Endodermal cell (in vitro differentiated cells): Measurements from ENCODE around the gene NAPB. TPM values are rescaled to one million over a fixed set of nuclear protein-coding genes. Genes with fewer than 3 reads are reported as not detected.

ENCODE experiments used
- DNase-seq: peaks from one replicate; pipeline ENCODE4 v3.0.0-alpha.2; 2017
- H3K27ac ChIP-seq: 2 replicates; pipeline ENCODE4 v1.5.1; 2013; ENCODE audit warnings: mild to moderate bottlenecking, low read depth, low read length, moderate library complexity
- H3K27me3 ChIP-seq: 2 replicates; pipeline ENCODE4 v1.6.1; 2013; ENCODE audit warnings: mild to moderate bottlenecking, low read length, moderate library complexity; ENCODE audit not compliant: insufficient read depth, control insufficient read depth, poor library complexity, severe bottlenecking
- H3K36me3 ChIP-seq: 2 replicates; pipeline ENCODE4 v1.7.0; 2013; ENCODE audit warnings: mild to moderate bottlenecking, low read length, moderate library complexity; ENCODE audit not compliant: control insufficient read depth, insufficient read depth
- H3K4me1 ChIP-seq: one replicate; pipeline ENCODE4 v1.7.0; 2013; ENCODE audit warnings: low read length; ENCODE audit not compliant: control insufficient read depth, insufficient read depth
- H3K4me3 ChIP-seq: 2 replicates; pipeline ENCODE4 v1.5.1; 2013; ENCODE audit warnings: mild to moderate bottlenecking, low read length, moderate library complexity
- H3K9ac ChIP-seq: 2 replicates; pipeline ENCODE4 v1.6.1; 2013; ENCODE audit warnings: mild to moderate bottlenecking, low read length, moderate library complexity; ENCODE audit not compliant: poor library complexity, severe bottlenecking; ENCODE audit errors: extremely low read depth
- H3K9me3 ChIP-seq: 2 replicates; pipeline ENCODE4 v1.6.1; 2013; ENCODE audit warnings: mild to moderate bottlenecking, low read length, moderate library complexity; ENCODE audit not compliant: control insufficient read depth
- H3K27ac Mint-ChIP-seq: 2 replicates; pipeline ENCODE4 v1.8.0; 2020; ENCODE audit warnings: mixed read lengths
- H3K27me3 Mint-ChIP-seq: 2 replicates; pipeline ENCODE4 v1.8.0; 2021; ENCODE audit warnings: mild to moderate bottlenecking, mixed read lengths; ENCODE audit not compliant: insufficient read depth
- H3K36me3 Mint-ChIP-seq: 2 replicates; pipeline ENCODE4 v1.8.0; 2020; ENCODE audit warnings: low read depth, mixed read lengths
- H3K4me1 Mint-ChIP-seq: 2 replicates; pipeline ENCODE4 v1.8.0; 2020; ENCODE audit warnings: mixed read lengths
- H3K4me3 Mint-ChIP-seq: 2 replicates; pipeline ENCODE4 v1.8.0; 2020; ENCODE audit warnings: mild to moderate bottlenecking, moderate library complexity, mixed read lengths
- H3K9me3 Mint-ChIP-seq: 2 replicates; pipeline ENCODE4 v1.8.0; 2020; ENCODE audit warnings: mild to moderate bottlenecking, mixed read lengths
- CTCF ChIP-seq: fragments of 200-600 bp; sonication (generic); conservative IDR thresholded peaks from 2 replicates; pipeline ENCODE4 v1.5.0; 2021; ENCODE audit warnings: antibody characterized with exemption, mild to moderate bottlenecking
- WGBS, 2 experiments: methylation state at CpG; one replicate each; pipeline versions ENCODE4 v1.1.5 to v1.1.7; 2013; ENCODE audit warnings: missing lambda C conversion rate in 2 of 2, mixed read lengths in 1 of 2; ENCODE audit not compliant: insufficient coverage in 1 of 2, insufficient read length in 1 of 2; 5-methylcytosine and 5-hydroxymethylcytosine counted together
- total RNA-seq, 2 donors: library from RNA; stranded (reverse); fragmentation: NEBNext Ultra II Directional in 1 of 2; extraction: Animal tissue kit (Norgen Biotek cat#: 25700) in 1 of 2; gene quantifications; 2 replicates in 1 of 2; 3 replicates in 1 of 2; pipeline ENCODE4 v1.2.1, GENCODE V29; 2021

Gene NAPB
- total RNA-seq, 2 donors from 2014 or later = 15.7 to 16.5 TPM

GRCh38 chr20:23409800-23410199 is 11.5 kb downstream of the NAPB start:
- WGBS, 2 experiments = 69 to 74% methylated on average over 3 of the region's 3 CpGs
- Histone ChIP-seq H3K4me1 (no peaks in the 10 kb centered on the region), H3K9ac (no peak overlapping the region), H3K27ac (no peak overlapping the region), H3K4me3 (no peak overlapping the region), H3K36me3 (no peaks in the 10 kb centered on the region), H3K27me3 (no peaks in the 10 kb centered on the region), H3K9me3 (no peaks in the 10 kb centered on the region)
- Mint-ChIP-seq H3K4me1 (peaks cover 21% of the 10 kb centered on the region), H3K27me3 (no peaks in the 10 kb centered on the region), H3K4me3 (no peak overlapping the region), H3K9me3 (no peaks in the 10 kb centered on the region), H3K36me3 (peaks cover 2% of the 10 kb centered on the region), H3K27ac (no peak overlapping the region)
- DNase-seq = no peak
- no peak for TF ChIP-seq CTCF

- no peak overlapping the region for H3K9ac ChIP-seq
- DNase-seq = no peak
- Mint-ChIP-seq H3K27ac (peak overlapping the region; percentile 53), H3K9me3 (no peaks in the 10 kb centered on the region), H3K4me3 (no peak overlapping the region), H3K36me3 (peaks cover 2% of the 10 kb centered on the region), H3K27me3 (no peaks in the 10 kb centered on the region), H3K4me1 (peaks cover 21% of the 10 kb centered on the region)
- no peaks in the 10 kb centered on the region for H3K27me3 ChIP-seq
- no peak overlapping the region for H3K27ac ChIP-seq
- no peaks in the 10 kb centered on the region for H3K9me3 ChIP-seq
- no peaks in the 10 kb centered on the region for H3K4me1 ChIP-seq
- no peak for TF ChIP-seq CTCF
- 80 to 93% methylated on average over 1 to 2 of the region's 2 CpGs for WGBS, 2 experiments
- H3K36me3 ChIP-seq = no peaks in the 10 kb centered on the region
- no peak overlapping the region for H3K4me3 ChIP-seq
Measured at GRCh38 chr20:23408957-23409356, 12.3 kb downstream of the NAPB start.

- TF ChIP-seq CTCF = no peak
- WGBS, 2 experiments = 90 to 92% methylated on average over 1 to 2 of the region's 2 CpGs
- Histone ChIP-seq H3K4me1 (no peaks in the 10 kb centered on the region), H3K27ac (no peak overlapping the region), H3K4me3 (no peak overlapping the region), H3K9ac (no peak overlapping the region), H3K9me3 (no peaks in the 10 kb centered on the region), H3K27me3 (no peaks in the 10 kb centered on the region), H3K36me3 (peaks cover 2% of the 10 kb centered on the region)
- H3K27me3 Mint-ChIP-seq = no peaks in the 10 kb centered on the region
- DNase-seq = no peak
- H3K9me3 Mint-ChIP-seq = no peaks in the 10 kb centered on the region
- peaks cover 21% of the 10 kb centered on the region for H3K4me1 Mint-ChIP-seq
- H3K36me3 Mint-ChIP-seq = peaks cover 3% of the 10 kb centered on the region
- no peak overlapping the region for H3K27ac Mint-ChIP-seq
- H3K4me3 Mint-ChIP-seq = no peak overlapping the region
Measured at GRCh38 chr20:23407781-23408464, 13.4 kb downstream of the NAPB start.
